Chondrocyte (in vitro differentiated cells): ENCODE measurements around the gene ASTN1. TPM values are rescaled to one million over a fixed set of nuclear protein-coding genes. Genes with fewer than 3 reads are reported as not detected.

ENCODE experiments used
- DNase-seq: peaks from one replicate; pipeline ENCODE4 v3.0.0; 2021; ENCODE audit warnings: mixed read lengths, low spot score
- H3K27ac Mint-ChIP-seq: one replicate; pipeline ENCODE4 v1.8.0; 2021; ENCODE audit warnings: mild to moderate bottlenecking, moderate library complexity, mixed read lengths; ENCODE audit not compliant: unreplicated experiment
- H3K27me3 Mint-ChIP-seq: 2 replicates; pipeline ENCODE4 v1.8.0; 2021; ENCODE audit warnings: low read depth, mixed read lengths
- H3K36me3 Mint-ChIP-seq: 2 replicates; pipeline ENCODE4 v1.8.0; 2021; ENCODE audit warnings: low read depth, mixed read lengths
- H3K4me1 Mint-ChIP-seq: 2 replicates; pipeline ENCODE4 v1.8.0; 2021; ENCODE audit warnings: low read depth, mild to moderate bottlenecking, mixed read lengths
- H3K4me3 Mint-ChIP-seq: one replicate; pipeline ENCODE4 v1.8.0; 2021; ENCODE audit warnings: mild to moderate bottlenecking, moderate library complexity, mixed read lengths; ENCODE audit not compliant: unreplicated experiment
- H3K9me3 Mint-ChIP-seq: 2 replicates; pipeline ENCODE4 v1.8.0; 2021; ENCODE audit warnings: low read depth, mixed read lengths
- total RNA-seq: library from RNA; stranded (reverse); gene quantifications from 3 replicates; pipeline ENCODE4 v1.2.1, GENCODE V29; 2021
- TF ChIP-seq, protein P1 (sequence below): fragments of 200-600 bp; sonication (generic); IDR thresholded peaks from 2 replicates; pipeline ENCODE4 v1.5.0; 2021; ENCODE audit warnings: antibody characterized with exemption, mild to moderate bottlenecking, moderate library complexity

The ASTN1 gene
- total RNA-seq, 1 donor from 2014 or later = not detected

- H3K27me3 Mint-ChIP-seq = peaks cover 8% of the 10 kb centered on the region
- H3K9me3 Mint-ChIP-seq = no peaks in the 10 kb centered on the region
- no peak overlapping the region for H3K4me3 Mint-ChIP-seq
- no peaks in the 10 kb centered on the region for H3K36me3 Mint-ChIP-seq
- DNase-seq = no peak
- H3K4me1 Mint-ChIP-seq = no peaks in the 10 kb centered on the region
- TF ChIP-seq, protein P1, sequence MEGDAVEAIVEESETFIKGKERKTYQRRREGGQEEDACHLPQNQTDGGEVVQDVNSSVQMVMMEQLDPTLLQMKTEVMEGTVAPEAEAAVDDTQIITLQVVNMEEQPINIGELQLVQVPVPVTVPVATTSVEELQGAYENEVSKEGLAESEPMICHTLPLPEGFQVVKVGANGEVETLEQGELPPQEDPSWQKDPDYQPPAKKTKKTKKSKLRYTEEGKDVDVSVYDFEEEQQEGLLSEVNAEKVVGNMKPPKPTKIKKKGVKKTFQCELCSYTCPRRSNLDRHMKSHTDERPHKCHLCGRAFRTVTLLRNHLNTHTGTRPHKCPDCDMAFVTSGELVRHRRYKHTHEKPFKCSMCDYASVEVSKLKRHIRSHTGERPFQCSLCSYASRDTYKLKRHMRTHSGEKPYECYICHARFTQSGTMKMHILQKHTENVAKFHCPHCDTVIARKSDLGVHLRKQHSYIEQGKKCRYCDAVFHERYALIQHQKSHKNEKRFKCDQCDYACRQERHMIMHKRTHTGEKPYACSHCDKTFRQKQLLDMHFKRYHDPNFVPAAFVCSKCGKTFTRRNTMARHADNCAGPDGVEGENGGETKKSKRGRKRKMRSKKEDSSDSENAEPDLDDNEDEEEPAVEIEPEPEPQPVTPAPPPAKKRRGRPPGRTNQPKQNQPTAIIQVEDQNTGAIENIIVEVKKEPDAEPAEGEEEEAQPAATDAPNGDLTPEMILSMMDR = no peak
- no peak overlapping the region for H3K27ac Mint-ChIP-seq
Observed at GRCh38 chr1:176961678-176962077, 202.8 kb downstream of the ASTN1 start.

- TF ChIP-seq, protein P1 = no peak
- H3K27me3 Mint-ChIP-seq = peaks cover 10% of the 10 kb centered on the region
- no peak overlapping the region for H3K27ac Mint-ChIP-seq
- no peak overlapping the region for H3K4me3 Mint-ChIP-seq
- H3K36me3 Mint-ChIP-seq = no peaks in the 10 kb centered on the region
- H3K9me3 Mint-ChIP-seq = no peaks in the 10 kb centered on the region
- H3K4me1 Mint-ChIP-seq = no peaks in the 10 kb centered on the region
- DNase-seq = no peak
Observed at GRCh38 chr1:176959191-176959820, 205.2 kb downstream of the ASTN1 start.

- DNase-seq = no peak
- peaks cover 8% of the 10 kb centered on the region for H3K27me3 Mint-ChIP-seq
Observed at GRCh38 chr1:176957603-176958002, 206.9 kb downstream of the ASTN1 start.

DNA sequence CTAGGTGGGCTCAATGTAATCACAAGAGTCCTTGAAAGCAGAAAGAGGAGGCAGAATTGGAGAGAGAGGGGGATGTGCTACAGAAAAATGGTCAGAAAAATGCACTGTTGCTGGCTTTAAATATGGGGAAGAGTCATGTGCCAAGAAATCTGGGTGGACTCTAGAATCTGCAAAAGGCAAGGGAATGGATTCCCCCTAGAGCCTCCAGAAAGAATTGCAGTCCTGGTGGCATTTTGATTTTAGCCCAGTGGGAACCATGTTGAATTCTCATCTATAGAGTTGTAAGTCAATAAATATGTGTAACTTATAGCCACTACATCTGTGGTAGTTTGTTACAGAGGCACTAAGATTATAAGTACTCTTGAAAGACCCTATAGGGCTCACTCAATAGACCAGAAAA is 210.3 kb downstream of the ASTN1 start:
- no peak for DNase-seq
- H3K4me3 Mint-ChIP-seq = no peak overlapping the region
- TF ChIP-seq, protein P1 = no peak
- H3K27me3 Mint-ChIP-seq = peaks cover 8% of the 10 kb centered on the region
- no peaks in the 10 kb centered on the region for H3K36me3 Mint-ChIP-seq
- H3K4me1 Mint-ChIP-seq = no peaks in the 10 kb centered on the region
- H3K9me3 Mint-ChIP-seq = no peaks in the 10 kb centered on the region
- H3K27ac Mint-ChIP-seq = no peak overlapping the region

More at GRCh38 chr1:176957603-176958002, 206.9 kb downstream of the ASTN1 start:
- no peak overlapping the region for H3K27ac Mint-ChIP-seq
- H3K36me3 Mint-ChIP-seq = no peaks in the 10 kb centered on the region
- H3K4me1 Mint-ChIP-seq = no peaks in the 10 kb centered on the region
- TF ChIP-seq, protein P1 = no peak
- no peak overlapping the region for H3K4me3 Mint-ChIP-seq
- no peaks in the 10 kb centered on the region for H3K9me3 Mint-ChIP-seq

GRCh38 chr1:176950736-176951324 is 213.7 kb downstream of the ASTN1 start:
- H3K9me3 Mint-ChIP-seq = no peaks in the 10 kb centered on the region
- no peak overlapping the region for H3K4me3 Mint-ChIP-seq
- no peaks in the 10 kb centered on the region for H3K36me3 Mint-ChIP-seq
- peaks cover 3% of the 10 kb centered on the region for H3K27me3 Mint-ChIP-seq
- no peaks in the 10 kb centered on the region for H3K4me1 Mint-ChIP-seq
- no peak overlapping the region for H3K27ac Mint-ChIP-seq
- DNase-seq = no peak
- TF ChIP-seq, protein P1 = no peak
